NCI-H2171 (cell line): ENCODE results near the gene SORCS2.

ENCODE experiments used
- DNase-seq: peaks from one replicate; lab custom pipeline; 2025; lab: John Stamatoyannopoulos, UW

The SORCS2 gene

DNA sequence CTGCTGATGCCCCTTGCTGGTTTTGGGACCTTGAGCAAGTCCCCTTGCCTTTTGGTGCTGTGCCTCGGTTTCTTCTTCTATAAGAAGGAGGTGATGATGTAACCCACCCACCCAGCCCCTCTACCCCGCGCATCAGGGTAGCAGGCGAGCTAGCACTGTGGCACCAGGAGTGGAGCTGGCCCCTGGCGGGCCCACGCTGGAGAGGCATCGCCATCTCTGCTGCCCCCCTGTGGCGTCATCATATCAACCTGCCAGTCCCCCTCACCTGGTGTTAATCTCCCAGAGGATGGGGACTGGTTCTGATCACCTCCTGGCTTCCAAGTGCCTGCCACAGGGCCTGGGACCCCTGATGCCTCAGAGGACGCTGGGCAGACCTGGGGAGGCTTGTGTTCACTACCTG, 6.3 kb upstream of the SORCS2 start:
- no peak for DNase-seq

DNA sequence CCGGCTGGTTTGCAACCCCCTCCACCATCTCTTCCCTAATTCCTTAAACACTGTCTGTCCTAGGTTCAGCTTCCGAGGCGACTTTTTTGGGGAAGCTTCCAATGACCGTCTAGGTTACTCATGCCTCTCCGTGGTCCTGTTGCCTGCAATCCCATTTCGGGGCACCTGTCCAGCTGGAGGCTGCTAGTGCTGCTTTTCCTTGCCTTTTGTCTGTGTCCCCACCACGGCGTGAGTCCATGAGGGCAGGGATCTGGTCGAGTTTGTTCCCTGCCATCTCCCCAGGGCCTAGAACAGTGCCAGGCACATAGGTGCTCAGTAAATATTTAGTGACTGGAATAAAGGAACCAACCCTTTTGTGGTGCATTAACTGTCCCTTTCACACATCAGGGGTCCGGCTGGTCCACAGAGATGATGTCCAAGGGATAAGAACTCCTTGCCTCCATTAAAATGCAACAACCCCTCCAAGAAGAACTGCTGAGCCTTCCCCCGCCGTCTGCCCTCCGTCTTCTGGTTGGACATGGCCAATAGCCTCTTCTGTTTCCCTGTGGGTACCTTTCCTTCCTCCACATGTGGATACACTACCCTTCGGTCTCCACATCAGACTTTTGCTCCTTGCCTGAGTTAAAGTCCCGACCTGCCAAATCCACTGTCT, 5.7 kb upstream of the SORCS2 start:
- no peak for DNase-seq

DNA sequence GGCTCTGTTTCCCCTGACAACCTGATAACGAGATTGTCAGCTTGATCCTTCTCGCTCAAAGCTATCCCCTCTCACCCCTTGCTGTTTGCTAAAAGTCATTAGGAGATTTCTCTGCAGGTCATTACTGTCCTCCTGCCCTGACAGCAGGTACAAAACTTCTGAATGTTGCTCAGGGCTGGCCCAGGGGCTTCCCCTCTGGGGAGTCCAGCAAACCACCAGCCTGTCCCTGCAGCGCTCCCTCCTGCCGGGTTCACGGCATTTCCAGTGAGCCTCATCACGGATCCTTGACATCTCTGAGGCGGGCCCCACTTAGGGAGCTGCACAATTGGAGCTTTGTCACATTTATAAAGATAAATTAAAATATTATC, 5.2 kb upstream of the SORCS2 start:
- DNase-seq, result no peak

DNA sequence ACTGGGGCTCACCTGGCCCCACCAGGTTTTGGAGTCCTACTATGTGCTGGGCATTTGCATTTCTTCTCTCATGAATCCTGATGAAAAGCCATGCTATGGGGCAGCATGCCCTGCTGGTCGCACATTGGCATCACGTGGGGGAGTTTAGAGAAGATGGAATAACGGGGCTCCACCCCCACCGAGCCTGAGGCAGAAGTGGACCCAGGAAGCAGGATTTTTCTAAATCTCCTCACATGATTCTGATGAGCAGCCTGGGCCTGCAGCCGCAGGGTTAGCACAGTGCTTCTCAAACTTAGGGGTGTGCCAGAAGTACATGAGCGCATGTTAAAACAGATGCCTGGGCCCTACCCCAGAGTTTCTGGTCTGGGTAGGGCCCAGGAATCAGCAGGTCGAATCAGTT, 4.6 kb upstream of the SORCS2 start:
- DNase-seq, result no peak

DNA sequence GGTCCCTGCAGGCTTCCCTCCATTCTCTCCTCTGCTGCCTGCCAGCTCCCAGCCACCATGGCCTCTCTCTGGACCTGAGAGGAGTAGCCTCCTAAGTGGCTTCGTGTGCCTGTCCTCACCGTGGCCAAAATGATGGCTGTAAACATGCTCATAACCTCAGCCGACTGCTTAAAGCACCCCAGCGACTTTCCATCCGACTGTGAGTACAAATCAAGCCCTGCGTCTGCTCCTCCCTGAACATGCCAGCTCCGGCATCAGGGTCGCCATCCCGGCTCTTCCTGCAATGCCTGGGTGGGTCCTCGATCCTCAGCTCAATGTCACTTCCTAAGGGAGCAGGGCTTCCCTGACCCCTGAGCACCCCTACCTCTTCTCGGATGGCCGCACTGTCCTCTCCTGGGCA, 3.3 kb upstream of the SORCS2 start:
- no peak for DNase-seq

DNA sequence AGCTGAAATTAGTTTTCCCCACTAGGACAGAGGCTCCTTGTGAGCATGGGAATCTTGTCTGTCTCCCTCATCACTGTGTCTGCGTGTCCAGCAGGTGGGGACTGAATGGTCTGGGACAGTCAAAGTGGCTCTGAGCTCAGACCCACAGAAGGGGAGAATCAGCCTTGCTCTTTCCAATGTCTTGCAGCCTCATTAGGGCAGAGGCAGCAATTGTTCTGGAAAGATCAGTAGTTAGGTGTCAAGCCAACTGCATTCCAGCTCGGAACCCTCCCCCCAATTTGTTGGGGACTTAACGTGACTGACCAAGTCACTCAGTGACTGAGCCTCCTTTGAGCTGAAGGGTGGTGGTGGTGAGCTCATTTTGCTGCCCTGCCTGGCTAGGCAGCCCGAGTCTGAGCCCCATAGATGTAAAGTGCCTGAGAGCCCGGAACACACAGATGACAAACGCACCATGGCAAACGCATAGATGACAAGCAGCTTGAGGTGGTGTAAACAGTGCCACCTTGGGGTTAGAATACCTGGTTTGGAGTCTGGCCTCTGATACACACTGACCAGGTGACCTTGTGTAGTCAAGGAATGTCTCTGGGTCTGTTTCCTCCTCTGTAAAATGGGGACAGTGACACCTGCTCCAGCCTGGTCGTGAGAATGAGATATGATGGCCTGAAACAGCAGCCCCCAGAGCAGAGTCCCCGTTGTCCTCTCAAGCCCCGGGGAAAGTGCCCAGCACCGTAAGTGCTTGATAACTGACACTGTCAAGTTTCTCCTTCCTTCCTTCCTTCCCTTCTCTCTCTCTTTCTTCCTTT, 2.7 kb upstream of the SORCS2 start:
- DNase-seq, result no peak

DNA sequence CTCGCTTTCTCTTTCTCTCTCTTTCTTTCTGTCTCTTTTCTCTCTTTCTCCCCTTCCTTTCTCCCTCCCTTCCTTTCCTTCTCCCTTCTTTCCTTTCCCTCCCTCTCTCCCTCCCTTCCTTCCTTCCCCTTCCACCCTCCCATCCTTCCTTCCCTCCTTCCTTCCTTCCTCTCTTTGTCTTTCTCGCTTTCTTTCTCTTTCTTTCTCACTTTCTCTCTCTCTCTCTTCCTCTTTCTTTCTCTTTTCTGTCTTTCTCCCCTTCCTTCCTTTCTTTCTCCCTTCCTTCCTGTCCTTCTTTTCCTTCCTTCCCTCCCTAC, 2.1 kb upstream of the SORCS2 start:
- no peak for DNase-seq

DNA sequence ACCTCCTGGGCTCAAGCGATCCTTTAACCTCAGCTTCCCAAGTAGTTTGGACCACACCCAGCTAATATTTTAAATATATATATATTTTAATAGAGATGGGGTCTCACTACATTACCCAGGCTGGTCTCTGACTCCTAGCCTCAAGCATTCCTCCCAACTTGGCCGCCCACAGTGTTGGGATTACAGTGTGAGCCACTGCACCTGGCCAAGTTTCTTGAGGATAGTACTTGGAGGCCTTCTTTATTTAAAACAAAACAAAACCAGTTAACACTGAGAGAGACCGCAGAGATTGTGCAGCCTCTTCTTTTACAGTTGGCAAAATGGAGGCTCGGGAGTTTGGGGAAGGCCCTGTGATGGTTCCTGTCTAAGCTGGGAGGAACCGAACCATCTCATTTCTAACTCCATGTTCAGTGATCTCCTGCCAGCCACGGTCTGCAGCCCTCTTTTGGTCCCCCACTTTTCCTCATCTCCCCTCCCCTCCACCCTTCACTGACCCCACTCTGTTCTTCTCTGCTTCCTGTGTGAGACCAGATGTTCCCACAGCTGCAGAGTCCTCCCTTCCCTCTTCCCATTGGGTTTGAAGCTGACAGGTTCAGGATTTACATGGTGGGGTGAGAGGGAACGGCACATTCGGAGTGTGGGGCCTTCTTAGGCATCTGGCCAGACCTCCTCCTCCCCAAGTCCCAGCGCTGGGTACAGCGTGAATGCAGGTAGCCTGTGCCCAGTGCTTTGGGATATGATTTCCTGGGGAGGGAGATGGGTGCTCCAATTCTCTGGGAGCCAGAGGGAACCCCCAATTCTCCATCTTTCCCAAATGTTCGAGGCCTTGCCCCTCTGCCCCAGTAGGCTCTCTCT, 1.4 kb upstream of the SORCS2 start:
- no peak for DNase-seq

DNA sequence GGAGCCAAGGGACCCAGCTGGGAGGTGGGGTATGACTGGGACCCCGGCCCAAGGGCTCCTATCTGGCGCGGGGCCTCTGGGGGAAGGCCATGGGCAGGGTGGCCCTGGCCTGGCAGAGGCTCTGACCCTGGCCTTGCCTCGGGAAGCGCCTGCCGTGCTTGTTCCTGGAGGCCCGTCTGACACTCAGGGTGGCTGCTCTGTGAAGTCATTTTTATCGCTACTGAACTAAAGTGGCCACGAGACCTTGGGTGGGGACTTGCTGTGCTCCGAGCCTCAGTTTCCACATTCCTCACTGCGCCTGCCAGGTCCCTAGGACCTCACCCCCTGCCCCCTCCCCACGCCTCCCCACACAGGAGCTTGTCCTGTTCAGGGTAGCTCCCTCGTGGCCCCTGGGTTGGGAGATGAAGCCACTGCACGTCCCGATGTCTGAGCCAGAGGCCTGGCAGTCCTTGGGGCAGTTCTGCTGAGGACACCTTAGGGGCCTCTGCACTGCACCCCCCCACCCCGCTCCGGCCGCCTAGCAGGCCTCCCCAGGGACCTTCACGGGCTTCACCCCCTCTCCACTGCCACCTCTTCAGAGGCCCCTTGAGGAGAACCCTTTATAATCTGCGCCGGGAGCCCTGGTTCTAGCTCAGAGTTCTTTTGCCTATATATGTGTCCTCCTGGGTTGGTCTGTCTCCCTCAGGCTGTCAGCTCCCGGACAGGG, 639 bp upstream of the SORCS2 start:
- no peak for DNase-seq

DNA sequence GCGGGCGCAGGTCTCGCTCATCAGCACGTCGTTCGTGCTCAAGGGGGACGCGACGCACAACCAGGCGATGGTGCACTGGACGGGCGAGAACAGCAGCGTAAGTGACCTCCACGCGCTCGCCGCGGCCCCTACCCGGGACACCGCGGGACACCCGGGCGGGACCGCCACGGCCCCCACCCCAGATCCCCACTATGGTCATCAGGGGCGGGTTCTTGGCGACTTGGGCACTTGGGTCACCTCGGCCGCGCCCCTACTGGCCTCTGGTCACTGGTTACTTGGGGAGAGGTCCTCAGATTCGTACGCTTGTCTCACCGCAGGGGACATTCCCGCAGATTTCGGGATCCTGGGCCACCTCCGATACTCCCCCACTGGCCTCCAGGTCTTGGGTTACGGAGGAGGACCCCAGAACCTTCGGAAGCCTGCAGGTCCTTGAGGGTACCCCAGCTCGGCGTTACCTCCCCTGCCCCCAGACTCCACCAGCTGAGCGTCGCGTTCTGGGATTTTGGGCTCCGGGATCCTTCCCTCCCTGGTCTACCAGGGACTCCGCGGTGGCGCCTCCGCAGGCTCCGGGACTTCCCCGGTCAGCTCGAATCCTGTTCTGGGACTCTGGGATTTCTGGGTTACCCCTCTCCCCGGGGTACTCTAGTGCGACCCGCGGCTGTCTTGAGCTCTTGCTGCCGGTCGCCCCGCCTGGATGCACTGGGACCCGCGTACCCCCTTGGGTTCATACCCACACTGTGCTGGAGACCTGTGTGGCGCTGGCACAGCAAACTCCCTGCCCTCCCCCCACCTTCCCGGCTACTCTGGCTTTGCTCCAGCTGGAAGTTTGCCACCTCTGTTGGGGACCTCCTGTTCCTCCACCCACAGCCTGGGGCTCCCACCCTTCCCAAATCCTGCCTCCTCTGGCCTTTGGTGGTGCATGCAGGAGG, 956 bp downstream of the SORCS2 start:
- no peak for DNase-seq

DNA sequence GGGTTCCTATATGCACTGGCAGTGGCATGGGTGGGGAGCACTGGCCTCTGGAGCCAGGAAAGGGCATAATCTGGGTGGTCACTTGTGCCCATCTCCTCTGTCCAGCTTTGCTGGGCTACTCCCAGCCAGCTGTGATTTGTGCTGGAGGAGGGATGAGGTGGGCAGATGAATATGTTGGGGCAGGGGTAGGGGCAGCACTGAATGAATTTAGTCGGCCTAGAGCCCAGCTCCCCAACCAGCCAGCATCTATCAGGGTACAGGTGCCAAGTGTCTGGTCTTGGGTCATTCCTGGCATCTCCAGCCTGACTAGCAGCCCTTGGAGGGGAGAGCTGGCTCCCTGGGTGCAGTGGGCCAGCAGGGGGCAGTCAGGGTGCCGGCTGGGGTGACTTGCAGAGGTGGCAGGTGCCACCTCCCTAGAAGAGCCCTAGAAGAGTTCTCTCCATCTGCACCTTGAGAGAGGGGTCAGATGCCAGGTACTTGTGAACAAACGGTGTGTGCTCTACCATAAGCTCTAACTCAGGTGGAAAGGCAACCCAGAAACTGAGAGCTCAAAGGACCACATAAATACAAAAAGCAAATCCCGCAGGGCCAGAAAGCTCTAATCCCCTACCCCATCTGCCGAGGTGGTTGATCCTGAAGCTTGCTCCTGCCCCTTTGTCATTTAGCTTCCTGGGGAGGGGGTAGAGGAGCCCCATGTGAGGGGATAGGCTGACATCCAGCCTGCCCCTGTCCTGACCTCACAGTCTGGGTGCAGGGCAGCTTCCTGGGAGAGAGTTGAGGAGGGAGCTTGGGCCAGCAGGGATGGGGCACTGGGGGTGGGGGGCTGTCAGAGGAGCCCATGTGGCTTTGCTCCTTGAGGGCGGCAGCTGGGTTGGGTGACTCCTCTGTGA, 2.2 kb downstream of the SORCS2 start:
- no peak for DNase-seq

DNA sequence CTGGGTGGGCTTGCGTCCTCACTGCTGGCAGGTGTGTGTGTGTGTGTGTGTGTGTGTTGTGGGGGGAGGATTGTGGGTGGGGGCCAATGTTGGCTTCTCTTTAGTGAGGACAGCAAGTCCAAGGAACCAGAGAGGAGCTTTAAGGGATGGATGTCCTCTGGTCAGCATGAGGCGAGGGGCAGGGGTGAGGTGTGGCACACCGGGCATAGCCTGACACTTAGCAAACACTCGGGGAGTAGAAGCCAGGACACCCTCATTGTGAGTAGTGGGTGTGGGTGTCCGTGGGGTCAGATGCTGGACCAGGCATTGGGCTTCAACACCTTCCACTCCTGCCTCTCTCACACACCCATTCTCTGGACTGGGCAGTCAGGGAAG, 2.8 kb downstream of the SORCS2 start:
- DNase-seq, result no peak

DNA sequence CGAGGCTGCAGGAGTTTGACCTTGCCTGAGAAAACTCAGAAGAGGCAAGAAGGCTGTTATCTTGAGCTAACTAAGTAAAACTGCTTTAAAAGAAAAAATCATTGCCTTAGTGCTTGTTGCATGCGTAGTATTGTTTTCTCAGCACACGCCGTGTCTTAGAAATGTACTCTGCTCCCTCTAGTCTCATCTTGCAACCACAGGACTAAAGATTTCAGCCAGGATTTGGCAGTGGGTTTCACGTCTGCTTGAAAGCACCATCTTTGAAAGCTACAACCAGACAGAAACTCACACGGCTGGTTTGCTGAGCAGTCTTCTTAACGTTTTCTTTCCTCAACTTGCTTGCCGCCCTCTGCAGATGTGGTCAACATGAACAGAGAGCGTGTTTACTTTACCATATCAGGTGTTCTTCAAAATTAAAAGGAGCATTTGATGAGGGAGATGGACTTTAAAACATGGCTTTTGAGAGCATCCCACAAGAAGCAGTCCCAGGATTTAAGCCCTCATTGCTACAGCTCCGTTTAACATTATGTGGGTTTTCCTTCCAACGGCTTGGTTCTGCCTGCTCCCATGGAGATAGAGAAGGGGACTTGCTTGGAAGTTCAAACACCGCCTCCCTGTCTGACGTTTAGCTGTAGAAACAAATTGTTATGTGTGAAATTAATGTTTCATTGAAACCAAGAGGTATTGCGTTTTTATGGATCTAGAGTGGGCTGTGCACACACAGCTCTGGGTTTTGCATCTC, 3.4 kb downstream of the SORCS2 start:
- DNase-seq, result no peak

DNA sequence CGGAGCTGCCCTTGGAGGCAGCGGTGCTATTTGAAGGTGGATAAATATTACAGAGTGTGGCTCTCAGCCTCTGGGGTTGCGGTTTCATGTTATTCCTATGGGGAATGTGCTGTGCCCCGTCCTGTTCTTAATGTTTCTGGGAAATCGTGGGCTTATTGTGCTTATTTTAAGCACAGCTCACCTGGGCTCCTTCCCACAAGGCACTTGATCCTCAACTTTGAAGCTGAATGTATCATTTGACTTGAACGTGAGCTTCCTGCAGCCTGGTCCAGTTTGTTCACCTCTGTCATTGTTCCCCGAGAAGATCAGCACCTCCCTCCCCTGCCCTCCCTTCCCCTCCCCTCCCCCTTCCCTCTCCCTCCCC, 3.9 kb downstream of the SORCS2 start:
- DNase-seq, result no peak

DNA sequence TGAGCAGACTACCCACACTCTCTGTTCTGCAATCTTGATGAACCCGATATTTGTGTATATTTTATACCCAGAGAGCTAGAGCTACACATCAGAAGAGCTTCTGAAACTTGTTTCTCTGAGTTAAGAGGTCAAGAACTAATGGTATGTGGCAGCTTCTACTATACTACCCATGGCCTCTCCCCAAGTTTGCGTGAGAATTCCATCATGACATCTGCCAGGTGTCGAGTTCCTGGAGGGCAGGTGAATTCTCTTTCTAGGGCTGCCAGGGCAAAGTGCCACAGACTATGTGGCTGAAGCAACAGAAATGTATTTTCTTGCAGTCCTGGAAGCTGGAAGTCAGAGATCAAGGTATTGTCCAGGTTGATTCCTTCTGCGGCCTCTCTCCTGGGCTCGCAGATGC, 4.4 kb downstream of the SORCS2 start:
- no peak for DNase-seq

DNA sequence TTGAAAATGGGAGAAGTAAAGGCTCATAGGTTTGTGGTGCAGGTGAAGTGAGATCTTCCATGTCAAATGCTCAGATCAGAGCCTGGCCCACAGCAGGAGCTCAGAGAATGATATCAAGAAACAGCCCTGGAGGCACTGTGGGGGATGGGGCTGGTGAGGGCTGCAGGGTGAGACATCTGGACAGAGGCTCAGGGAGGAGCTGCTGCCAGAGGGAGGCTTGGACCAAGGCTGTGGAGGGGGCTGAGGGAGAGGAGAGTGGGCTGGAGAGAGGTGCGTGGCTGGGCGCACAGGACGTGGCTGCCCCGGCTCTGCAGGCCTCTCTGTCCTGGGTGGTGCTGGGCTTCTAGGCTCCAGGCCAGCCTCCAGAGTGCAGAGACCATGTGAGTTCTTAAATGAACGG, 5.6 kb downstream of the SORCS2 start:
- no peak for DNase-seq

DNA sequence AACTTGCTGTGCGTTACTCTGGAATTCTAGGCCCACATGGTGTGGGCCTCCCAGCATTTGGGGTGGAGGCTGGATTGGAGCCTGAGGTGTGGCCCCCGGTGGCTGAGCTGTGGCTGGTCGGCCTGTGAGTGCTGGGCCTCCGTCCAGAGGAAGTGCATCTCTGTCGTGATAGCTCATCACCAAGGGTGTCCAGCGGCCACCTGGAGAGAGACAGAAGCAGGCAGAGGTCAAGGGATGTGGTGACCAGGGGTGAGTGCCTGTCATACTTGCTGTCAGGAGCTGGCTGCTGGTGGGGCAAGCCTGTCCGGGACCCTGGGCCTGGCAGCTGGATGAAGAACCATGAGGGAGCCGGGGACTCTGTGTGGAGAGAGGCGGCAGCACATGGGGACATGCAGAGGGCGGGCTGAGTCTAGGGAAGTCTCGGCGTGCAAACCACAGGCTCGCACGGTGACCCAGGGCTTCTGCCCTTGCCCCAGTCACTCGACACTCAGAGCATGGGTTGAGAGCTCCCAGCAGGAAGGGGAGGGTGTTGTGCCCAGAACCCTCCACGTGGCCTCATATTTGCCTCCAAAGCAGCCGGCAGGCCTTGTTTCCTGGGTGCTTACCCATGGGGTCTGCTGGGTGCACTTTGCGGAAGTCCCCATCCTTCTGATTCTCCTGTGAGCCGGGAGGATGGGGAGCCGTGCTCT, 6.2 kb downstream of the SORCS2 start:
- no peak for DNase-seq

DNA sequence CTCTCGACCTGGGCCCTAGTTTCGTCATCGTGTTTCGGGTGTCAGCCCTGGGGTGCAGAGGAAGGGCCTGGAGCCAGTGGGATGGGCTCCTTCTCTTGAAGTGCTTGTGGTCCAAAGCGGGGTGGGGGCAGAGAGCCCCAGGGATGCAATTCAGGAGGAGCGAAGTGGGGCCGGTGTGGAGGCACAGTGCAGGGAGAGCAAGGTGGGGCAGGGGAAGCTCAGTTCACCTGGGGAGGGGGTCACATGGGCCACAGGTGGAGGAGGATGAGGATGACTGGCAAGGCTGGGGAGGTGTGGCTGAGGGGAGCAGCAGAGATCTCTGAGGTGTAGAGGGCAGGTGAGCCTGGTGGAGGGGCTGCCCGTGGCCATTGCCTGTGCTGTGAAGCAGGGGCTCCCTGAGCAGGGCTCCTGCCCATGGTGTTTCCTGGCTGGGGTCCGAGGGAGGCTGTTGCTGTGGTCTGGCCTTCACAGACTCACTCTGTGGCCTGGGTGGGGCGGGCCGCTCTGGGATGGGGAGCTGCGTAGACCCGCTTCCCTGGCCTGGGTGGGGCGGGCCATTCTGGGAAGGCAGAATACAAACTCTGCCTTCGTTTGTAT, 6.9 kb downstream of the SORCS2 start:
- no peak for DNase-seq
